GM06990 (cell line): ENCODE measurements around the gene SNRPB.

ENCODE experiments used
- DNase-seq: peaks from one replicate; pipeline ENCODE4 v3.0.0-alpha.2; 2011; ENCODE audit not compliant: insufficient read length; ENCODE audit errors: extremely low read depth
- H3K27me3 ChIP-seq: replicated peaks from 2 replicates; pipeline ENCODE4 v1.6.0; 2011; ENCODE audit warnings: low read length; ENCODE audit not compliant: control insufficient read depth, insufficient read depth
- H3K36me3 ChIP-seq: 2 replicates; pipeline ENCODE4 v1.5.1; 2011; ENCODE audit warnings: low read length; ENCODE audit not compliant: control insufficient read depth, insufficient read depth
- H3K4me3 ChIP-seq: replicated peaks from 2 replicates; pipeline ENCODE4 v1.5.1; 2011; ENCODE audit warnings: low read depth, mild to moderate bottlenecking, control low read depth, low read length
- TF ChIP-seq, protein P1 (sequence below): IDR thresholded peaks from 2 replicates; pipeline ENCODE4 v1.5.1; 2011; ENCODE audit warnings: low read length, control low read depth, mild to moderate bottlenecking, inconsistent platforms; ENCODE audit not compliant: insufficient read depth, poor library complexity, severe bottlenecking

SNRPB gene

DNA sequence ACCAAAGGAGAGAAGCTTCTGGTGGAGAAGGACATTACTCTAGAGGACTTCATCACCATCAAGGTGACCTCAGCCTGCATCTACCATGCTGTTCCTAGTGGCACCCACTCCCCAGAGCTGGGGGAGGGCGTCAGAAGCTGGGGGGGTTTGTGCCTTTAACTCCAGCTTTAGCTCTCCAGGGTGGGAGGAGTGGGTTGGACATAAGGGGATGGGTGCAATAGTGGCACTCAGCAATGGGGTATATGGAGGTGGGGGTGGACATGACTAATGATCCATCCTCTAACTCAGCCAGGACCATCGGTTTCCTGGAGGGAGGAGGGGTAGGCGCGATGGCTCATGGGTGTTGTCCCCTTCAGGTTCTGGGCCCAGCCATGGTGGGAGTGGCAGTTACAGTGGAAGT is 40.1 kb downstream of the SNRPB start:
- DNase-seq, result no peak
- no peaks in the 10 kb centered on the region for H3K27me3 ChIP-seq
- no peaks in the 10 kb centered on the region for H3K36me3 ChIP-seq
- no peak overlapping the region for H3K4me3 ChIP-seq
- TF ChIP-seq, protein P1, sequence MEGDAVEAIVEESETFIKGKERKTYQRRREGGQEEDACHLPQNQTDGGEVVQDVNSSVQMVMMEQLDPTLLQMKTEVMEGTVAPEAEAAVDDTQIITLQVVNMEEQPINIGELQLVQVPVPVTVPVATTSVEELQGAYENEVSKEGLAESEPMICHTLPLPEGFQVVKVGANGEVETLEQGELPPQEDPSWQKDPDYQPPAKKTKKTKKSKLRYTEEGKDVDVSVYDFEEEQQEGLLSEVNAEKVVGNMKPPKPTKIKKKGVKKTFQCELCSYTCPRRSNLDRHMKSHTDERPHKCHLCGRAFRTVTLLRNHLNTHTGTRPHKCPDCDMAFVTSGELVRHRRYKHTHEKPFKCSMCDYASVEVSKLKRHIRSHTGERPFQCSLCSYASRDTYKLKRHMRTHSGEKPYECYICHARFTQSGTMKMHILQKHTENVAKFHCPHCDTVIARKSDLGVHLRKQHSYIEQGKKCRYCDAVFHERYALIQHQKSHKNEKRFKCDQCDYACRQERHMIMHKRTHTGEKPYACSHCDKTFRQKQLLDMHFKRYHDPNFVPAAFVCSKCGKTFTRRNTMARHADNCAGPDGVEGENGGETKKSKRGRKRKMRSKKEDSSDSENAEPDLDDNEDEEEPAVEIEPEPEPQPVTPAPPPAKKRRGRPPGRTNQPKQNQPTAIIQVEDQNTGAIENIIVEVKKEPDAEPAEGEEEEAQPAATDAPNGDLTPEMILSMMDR, result no peak

DNA sequence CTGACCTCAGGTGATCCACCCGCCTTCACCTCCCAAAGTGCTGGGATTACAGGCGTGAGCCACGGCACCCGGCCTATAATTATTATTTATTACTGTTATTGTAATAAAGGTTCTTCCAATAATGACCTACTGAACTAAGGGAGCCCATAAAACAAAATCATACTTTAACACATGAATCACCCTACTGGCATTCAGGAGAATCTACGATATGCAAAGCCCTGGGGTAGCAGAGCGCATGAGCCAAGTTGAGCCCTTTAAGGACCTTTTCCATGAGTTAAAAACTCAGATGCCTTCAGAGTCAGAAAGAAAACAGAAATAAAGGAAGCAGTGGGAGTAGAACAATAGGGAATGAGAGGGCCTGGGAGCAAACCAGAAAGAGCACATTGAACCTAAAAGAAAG is 41.5 kb downstream of the SNRPB start:
- H3K27me3 ChIP-seq, result no peaks in the 10 kb centered on the region
- TF ChIP-seq, protein P1, result no peak
- H3K4me3 ChIP-seq, result no peak overlapping the region
- no peaks in the 10 kb centered on the region for H3K36me3 ChIP-seq
- DNase-seq, result no peak

DNA sequence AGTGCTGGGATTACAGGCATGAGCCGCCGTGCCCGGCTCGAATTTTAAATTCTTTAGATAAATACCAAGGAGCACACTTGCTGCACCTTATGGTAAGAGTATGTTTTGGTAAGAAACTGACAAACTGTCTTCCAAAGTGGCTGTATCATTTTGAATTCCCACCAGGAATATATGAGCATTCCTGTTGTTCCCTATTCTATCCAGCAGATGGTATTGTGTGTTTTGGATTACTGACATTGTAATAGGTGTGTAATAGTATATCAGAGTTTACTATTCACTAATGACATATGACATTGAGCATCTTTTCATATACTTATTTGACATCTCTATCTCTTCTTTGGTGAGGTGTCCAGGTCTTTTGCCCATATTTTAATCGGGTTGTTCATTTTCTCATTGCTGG is 49.3 kb downstream of the SNRPB start:
- no peak for DNase-seq
- no peaks in the 10 kb centered on the region for H3K36me3 ChIP-seq

DNA sequence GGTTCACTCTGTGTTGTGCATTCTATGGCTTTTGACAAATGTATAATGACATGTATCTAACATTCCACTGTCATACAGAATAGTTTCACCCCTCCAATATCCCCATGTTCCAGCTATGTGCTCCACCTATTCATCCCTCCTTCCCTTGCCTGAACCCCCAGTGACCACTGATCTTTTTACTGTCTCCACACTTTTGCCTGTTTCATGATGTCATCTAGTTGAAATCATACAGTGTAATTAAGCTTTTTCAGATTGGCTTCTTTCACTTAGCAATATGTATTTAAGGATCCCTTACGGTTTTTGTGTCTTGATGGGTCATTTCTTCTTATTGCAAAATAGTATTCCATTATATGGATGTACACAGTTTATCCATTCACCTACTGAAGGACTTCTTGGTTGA is 50.1 kb downstream of the SNRPB start:
- Histone ChIP-seq H3K4me3 (no peak overlapping the region), H3K27me3 (no peaks in the 10 kb centered on the region; the same call in 1 of the 2 replicates), H3K36me3 (no peaks in the 10 kb centered on the region)
- no peak for DNase-seq
- TF ChIP-seq, protein P1, result no peak

More for the DNA sequence above, 49.3 kb downstream of the SNRPB start:
- no peaks in the 10 kb centered on the region; the same call in 1 of the 2 replicates for H3K27me3 ChIP-seq
- TF ChIP-seq, protein P1, result no peak
- H3K4me3 ChIP-seq, result no peak overlapping the region

DNA sequence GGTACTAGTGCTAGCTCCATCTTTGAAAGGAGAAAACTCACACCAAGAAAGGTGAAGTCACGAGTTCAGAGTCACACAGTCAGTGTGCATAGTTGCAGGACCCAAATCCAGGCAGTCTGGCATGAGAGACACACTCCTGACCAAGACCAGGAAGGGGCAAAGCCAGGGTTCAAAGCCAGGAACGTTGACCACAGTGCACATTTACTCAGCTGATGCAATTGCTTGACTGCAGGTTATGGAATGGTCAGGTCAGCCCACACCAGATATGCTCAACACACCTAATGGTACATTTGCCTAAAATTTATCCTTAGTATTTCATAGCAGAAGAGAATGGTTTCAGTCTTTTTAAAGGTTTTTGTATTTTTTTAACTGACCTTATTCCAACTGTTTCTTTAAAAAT is 52.2 kb downstream of the SNRPB start:
- H3K36me3 ChIP-seq, result no peaks in the 10 kb centered on the region
- no peak overlapping the region for H3K4me3 ChIP-seq
- H3K27me3 ChIP-seq, result no peaks in the 10 kb centered on the region; the same call in 1 of the 2 replicates
- TF ChIP-seq, protein P1, result no peak
- no peak for DNase-seq

DNA sequence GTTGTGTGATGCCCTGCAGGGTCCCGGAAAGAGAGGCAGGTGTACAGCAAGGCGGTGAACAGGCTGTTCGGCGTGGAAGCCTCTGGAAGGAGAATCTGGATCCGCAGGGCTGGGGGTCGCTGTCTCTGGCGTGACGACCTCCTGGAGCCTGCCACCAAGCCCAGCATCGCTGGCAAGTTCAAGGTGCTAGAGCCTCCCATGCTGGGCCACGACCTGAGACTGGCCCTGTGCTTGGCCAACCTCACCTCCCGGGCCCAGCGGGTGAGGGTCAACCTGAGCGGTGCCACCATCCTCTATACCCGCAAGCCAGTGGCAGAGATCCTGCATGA is 53.4 kb downstream of the SNRPB start:
- H3K4me3 ChIP-seq, result no peak overlapping the region
- TF ChIP-seq, protein P1, result no peak
- no peaks in the 10 kb centered on the region for H3K36me3 ChIP-seq
- no peak for DNase-seq
- H3K27me3 ChIP-seq, result no peaks in the 10 kb centered on the region; the same call in 1 of the 2 replicates
